ENCODE measurements around the gene HTRA1.

HTRA1 gene

GRCh38 chr10:122455376-122456079 is 5.8 kb upstream of the HTRA1 start:
- DNase-seq = no peak

- DNase-seq = no peak
Observed at GRCh38 chr10:122457934-122458333, 3.4 kb upstream of the HTRA1 start.

- no peak for DNase-seq
Observed at GRCh38 chr10:122458693-122459092, 2.7 kb upstream of the HTRA1 start.

GRCh38 chr10:122459561-122460273 is 1.6 kb upstream of the HTRA1 start:
- peak; percentile 62 for DNase-seq

- DNase-seq = no peak
Observed at GRCh38 chr10:122460891-122461293, 461 bp upstream of the HTRA1 start.

- no peak for DNase-seq
Observed at GRCh38 chr10:122461729-122462532, 578 bp downstream of the HTRA1 start.

- no peak for DNase-seq
Observed at GRCh38 chr10:122462533-122463465, 1.4 kb downstream of the HTRA1 start.

- no peak for DNase-seq
Observed at GRCh38 chr10:122463466-122464249, 2.3 kb downstream of the HTRA1 start.

GRCh38 chr10:122464250-122464510 is 2.8 kb downstream of the HTRA1 start:
- no peak for DNase-seq

- DNase-seq = no peak
Observed at GRCh38 chr10:122464586-122464985, 3.2 kb downstream of the HTRA1 start.

- DNase-seq = no peak
Observed at GRCh38 chr10:122465401-122466040, 4.2 kb downstream of the HTRA1 start.

- no peak for DNase-seq
Observed at GRCh38 chr10:122466951-122467381, 5.6 kb downstream of the HTRA1 start.

- no peak for DNase-seq
Observed at GRCh38 chr10:122467701-122468100, 6.3 kb downstream of the HTRA1 start.

- no peak for DNase-seq
Observed at GRCh38 chr10:122468307-122468925, 7.1 kb downstream of the HTRA1 start.

- DNase-seq = peak; percentile 83
Observed at GRCh38 chr10:122468926-122469781, 7.8 kb downstream of the HTRA1 start.

- no peak for DNase-seq
Observed at GRCh38 chr10:122469848-122470247, 8.5 kb downstream of the HTRA1 start.

- DNase-seq = no peak
Observed at GRCh38 chr10:122471531-122472177, 10.3 kb downstream of the HTRA1 start.

- no peak for DNase-seq
Observed at GRCh38 chr10:122473116-122473515, 11.8 kb downstream of the HTRA1 start.

GRCh38 chr10:122474131-122474818 is 12.9 kb downstream of the HTRA1 start:
- DNase-seq = no peak

Measured in NCI-H226 (cell line).